Activated T-helper 2 cell treated with anti-CD3 and anti-CD28 coated beads, Interferon-gamma antibody, Interleukin-2, Interleukin-4, amounts not matched to agents 10 μg/mL and 5 μg/mL and 100 μg/mL, durations not matched to agents 14 hours and 24 hours and 36 hours (primary cell): ENCODE measurements around the gene GOSR2. TPM values are rescaled to one million over a fixed set of nuclear protein-coding genes. Genes with fewer than 3 reads are reported as not detected.
"Not testable (repeated sequence)": the region's sequence is repeated elsewhere in the genome, so short reads cannot be mapped to it uniquely, and the experiment has no call there.

Experiments used
- DNase-seq: peaks from one replicate; pipeline ENCODE4 v3.0.0; 2021; ENCODE audit warnings: low spot score
- H3K27ac Mint-ChIP-seq: one replicate; pipeline ENCODE4 v1.8.0; 2021; ENCODE audit warnings: mixed read lengths
- H3K27me3 Mint-ChIP-seq: one replicate; pipeline ENCODE4 v1.8.0; 2021; ENCODE audit warnings: low read depth, mixed read lengths
- H3K36me3 Mint-ChIP-seq: one replicate; pipeline ENCODE4 v1.8.0; 2021; ENCODE audit warnings: low read depth, mixed read lengths
- H3K4me1 Mint-ChIP-seq: one replicate; pipeline ENCODE4 v1.8.0; 2021; ENCODE audit warnings: low read depth, mixed read lengths
- H3K4me3 Mint-ChIP-seq: one replicate; pipeline ENCODE4 v1.8.0; 2021; ENCODE audit warnings: low read depth, mild to moderate bottlenecking, moderate library complexity, mixed read lengths
- H3K9me3 Mint-ChIP-seq: one replicate; pipeline ENCODE4 v1.8.0; 2021; ENCODE audit warnings: mixed read lengths
- intact Hi-C: fragments of 100-400 bp; cut with micrococcal nuclease; formaldehyde crosslinking; loops from one replicate; pipeline ENCODE4 v1.15.1; 2023
- total RNA-seq: library from RNA; stranded (reverse); gene quantifications from 2 replicates; pipeline ENCODE4 v1.2.3, GENCODE V29; 2022

GOSR2 gene
- total RNA-seq, 1 donor from 2014 or later = 53.9 TPM

DNA sequence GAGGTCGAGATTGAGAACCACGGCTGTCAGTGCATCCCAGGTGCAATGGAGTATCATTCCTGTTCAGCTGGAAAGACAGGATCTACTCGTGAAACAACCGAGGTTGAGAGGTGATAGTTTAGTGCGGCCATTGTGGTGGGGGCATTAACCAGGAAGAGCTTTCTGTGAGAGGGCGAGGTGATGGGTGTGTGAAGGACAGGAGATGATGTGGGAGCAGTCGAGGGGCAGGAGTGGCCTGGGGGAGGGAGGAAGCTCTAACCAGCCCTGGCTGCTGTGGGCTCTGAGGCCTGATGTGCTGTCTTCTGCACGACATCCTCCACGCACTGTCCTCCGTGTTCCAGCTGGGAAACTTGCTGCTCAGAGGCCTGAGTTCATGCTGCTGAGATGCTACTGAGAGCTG, 22.0 kb downstream of the GOSR2 start:
- H3K27ac Mint-ChIP-seq = no peak overlapping the region
- intact Hi-C loops = loop anchor here (5.0 kb wide), 1 partner anchor 103 kb away; no protein-coding TSS in a partner anchor

GRCh38 chr17:46947216-46947615, 24.3 kb downstream of the GOSR2 start:
- Mint-ChIP-seq H3K4me3 (no peak overlapping the region), H3K27me3 (no peaks in the 10 kb centered on the region), H3K9me3 (no peaks in the 10 kb centered on the region), H3K36me3 (no peaks in the 10 kb centered on the region), H3K27ac (no peak overlapping the region), H3K4me1 (peaks cover 8% of the 10 kb centered on the region)
- intact Hi-C loops = no loop called here
- DNase-seq = no peak

More for the DNA sequence above, 22.0 kb downstream of the GOSR2 start:
- H3K27me3 Mint-ChIP-seq = no peaks in the 10 kb centered on the region
- H3K4me3 Mint-ChIP-seq = no peak overlapping the region
- DNase-seq = no peak
- H3K9me3 Mint-ChIP-seq = no peaks in the 10 kb centered on the region
- peaks cover 12% of the 10 kb centered on the region for H3K36me3 Mint-ChIP-seq
- H3K4me1 Mint-ChIP-seq = peaks cover 8% of the 10 kb centered on the region

DNA sequence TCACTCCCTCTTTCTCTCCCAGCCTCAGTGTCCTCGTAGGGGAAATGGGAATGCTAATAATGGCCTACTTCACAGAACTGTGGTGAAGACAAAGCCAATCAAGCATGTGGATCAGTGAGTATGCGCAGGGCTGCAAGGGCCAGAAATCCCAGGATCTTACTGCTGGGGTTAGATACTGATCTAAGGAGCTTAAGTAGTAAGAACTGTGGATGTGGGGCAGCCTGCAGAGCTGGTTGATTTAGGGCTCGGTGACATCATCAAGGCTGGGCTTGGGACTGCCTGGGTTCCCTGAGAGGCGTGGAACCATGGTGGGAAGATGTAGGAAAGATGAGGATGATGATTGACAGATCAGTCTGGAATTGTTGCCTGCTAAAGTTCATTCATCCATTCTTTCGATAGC, 25.6 kb downstream of the GOSR2 start:
- Mint-ChIP-seq H3K4me1 (peaks cover under 1% of the 10 kb centered on the region), H3K36me3 (peaks cover 4% of the 10 kb centered on the region), H3K4me3 (no peak overlapping the region), H3K9me3 (no peaks in the 10 kb centered on the region), H3K27ac (no peak overlapping the region), H3K27me3 (no peaks in the 10 kb centered on the region)
- intact Hi-C loops = no loop called here
- no peak for DNase-seq

GRCh38 chr17:46949291-46950174, 26.6 kb downstream of the GOSR2 start:
- Mint-ChIP-seq H3K27me3 (no peaks in the 10 kb centered on the region), H3K36me3 (peaks cover 4% of the 10 kb centered on the region), H3K9me3 (no peaks in the 10 kb centered on the region), H3K4me1 (no peaks in the 10 kb centered on the region), H3K27ac (no peak overlapping the region), H3K4me3 (no peak overlapping the region)
- DNase-seq = no peak
- intact Hi-C loops = no loop called here

DNA sequence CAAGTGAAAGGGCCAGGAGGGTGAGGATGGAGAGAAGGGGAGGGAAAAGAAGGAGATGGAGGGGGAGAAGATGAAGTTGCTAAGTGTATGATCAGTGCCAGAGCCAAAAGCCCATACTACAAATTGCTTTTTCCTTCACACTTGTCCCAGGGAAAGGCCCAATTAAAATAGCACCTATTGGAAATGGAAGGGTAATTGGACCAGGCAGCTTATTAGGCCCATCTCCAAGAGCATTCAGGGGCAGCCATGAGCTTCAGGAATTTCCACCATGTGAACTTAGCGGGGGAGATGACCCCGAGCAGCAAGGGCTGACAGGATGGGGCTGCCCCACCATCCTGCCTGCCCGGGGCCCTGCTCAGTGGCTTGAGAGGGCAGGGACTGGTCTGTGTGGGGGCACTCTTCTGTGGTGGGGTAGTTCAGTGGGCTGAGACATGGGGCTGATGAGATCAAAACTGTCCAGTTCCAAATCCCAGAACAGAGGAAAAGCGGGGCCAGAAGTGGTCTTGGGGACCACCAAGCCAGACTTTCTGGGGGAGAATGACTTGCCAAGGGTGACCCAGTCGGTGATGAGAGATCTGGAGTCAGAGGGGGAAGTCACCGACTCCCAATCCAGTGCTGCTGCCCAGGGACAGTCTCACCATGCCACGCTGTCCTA, 27.5 kb downstream of the GOSR2 start:
- Mint-ChIP-seq H3K27ac (no peak overlapping the region), H3K4me3 (no peak overlapping the region), H3K27me3 (no peaks in the 10 kb centered on the region), H3K9me3 (no peaks in the 10 kb centered on the region), H3K4me1 (no peaks in the 10 kb centered on the region), H3K36me3 (peaks cover 4% of the 10 kb centered on the region)
- intact Hi-C loops = no loop called here
- DNase-seq = no peak

DNA sequence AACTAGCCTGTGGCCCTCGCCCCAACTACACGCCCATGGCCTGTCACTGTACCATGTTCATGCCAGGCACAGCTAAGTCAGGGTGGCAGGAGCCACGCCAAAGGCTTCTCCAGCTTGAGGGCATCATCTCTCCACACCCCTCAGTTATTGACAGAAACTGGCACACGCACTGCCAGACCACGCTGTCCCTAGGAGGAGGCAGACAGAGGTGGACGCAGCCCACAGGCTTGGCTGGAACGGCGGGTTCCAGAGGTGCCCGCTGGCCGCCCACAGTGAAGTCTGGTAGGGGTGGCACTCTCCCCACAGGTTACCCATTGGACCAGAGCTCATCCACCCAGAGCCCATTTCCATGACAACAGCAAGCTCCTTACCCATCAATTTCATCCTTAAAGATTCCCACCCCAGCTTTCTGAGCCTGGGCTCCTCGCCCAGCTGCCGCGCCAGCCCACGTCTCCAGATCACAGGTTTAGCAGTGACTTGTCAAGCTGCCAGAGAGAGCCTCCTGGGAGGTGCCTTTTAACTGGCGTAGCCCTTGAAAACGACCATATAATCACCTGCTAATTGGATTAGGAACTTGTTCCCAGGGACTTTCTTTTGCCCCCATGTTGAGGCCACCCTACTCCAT, 28.1 kb downstream of the GOSR2 start:
- no peak for DNase-seq

GRCh38 chr17:46951706-46952105, 28.7 kb downstream of the GOSR2 start:
- Mint-ChIP-seq H3K27me3 (no peaks in the 10 kb centered on the region), H3K4me3 (no peak overlapping the region), H3K36me3 (peaks cover 4% of the 10 kb centered on the region), H3K27ac (no peak overlapping the region), H3K9me3 (no peaks in the 10 kb centered on the region), H3K4me1 (no peaks in the 10 kb centered on the region)
- intact Hi-C loops = no loop called here
- no peak for DNase-seq

More for the DNA sequence above, 28.1 kb downstream of the GOSR2 start:
- Mint-ChIP-seq H3K4me3 (no peak overlapping the region), H3K9me3 (no peaks in the 10 kb centered on the region), H3K4me1 (no peaks in the 10 kb centered on the region), H3K36me3 (peaks cover 4% of the 10 kb centered on the region), H3K27me3 (no peaks in the 10 kb centered on the region), H3K27ac (no peak overlapping the region)
- intact Hi-C loops = no loop called here

- H3K27me3 Mint-ChIP-seq = no peaks in the 10 kb centered on the region
- DNase-seq = no peak
- no peak overlapping the region for H3K27ac Mint-ChIP-seq
- no peaks in the 10 kb centered on the region for H3K4me1 Mint-ChIP-seq
- no peaks in the 10 kb centered on the region for H3K9me3 Mint-ChIP-seq
- H3K4me3 Mint-ChIP-seq = no peak overlapping the region
- intact Hi-C loops = no loop called here
- peaks cover 4% of the 10 kb centered on the region for H3K36me3 Mint-ChIP-seq
These were observed 29.2 kb downstream of the GOSR2 start for GRCh38 chr17:46952115-46952514.

- intact Hi-C loops, H3K36me3 Mint-ChIP-seq, DNase-seq, H3K4me1 Mint-ChIP-seq, H3K27me3 Mint-ChIP-seq, H3K9me3 Mint-ChIP-seq, H3K27ac Mint-ChIP-seq, H3K4me3 Mint-ChIP-seq: not testable (repeated sequence)
These were observed 30.2 kb downstream of the GOSR2 start for GRCh38 chr17:46953191-46953590.

DNA sequence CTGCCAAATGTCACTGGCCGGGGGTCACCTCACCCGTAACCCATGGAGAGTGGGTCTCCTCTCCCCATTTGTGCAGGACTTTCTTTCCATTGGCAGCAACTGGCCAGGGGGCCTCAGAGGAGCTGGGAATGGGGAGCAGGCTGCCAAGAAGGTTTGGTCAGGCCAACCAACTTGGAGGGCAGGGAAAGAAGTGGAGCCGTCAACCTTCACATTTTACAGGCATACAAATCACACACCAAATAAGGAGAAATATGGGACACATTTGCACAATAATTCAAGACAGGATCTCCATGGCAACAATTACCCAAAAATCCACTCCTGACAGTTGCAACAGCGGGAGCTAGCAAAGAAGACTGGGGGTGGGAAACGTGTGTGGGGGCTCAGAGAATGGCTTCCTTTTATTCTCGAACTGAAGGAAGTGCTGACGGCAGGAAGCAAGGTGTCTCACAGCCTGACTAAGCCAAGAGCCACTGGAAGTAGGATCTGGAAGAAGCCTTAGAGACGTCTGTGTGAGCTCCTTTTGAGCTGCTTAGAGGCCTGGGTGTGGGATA, 35.2 kb downstream of the GOSR2 start:
- H3K27me3 Mint-ChIP-seq = no peaks in the 10 kb centered on the region
- intact Hi-C loops = no loop called here
- no peak for DNase-seq
- peaks cover 6% of the 10 kb centered on the region for H3K4me1 Mint-ChIP-seq
- no peaks in the 10 kb centered on the region for H3K9me3 Mint-ChIP-seq
- H3K36me3 Mint-ChIP-seq = no peaks in the 10 kb centered on the region
- H3K27ac Mint-ChIP-seq = no peak overlapping the region
- H3K4me3 Mint-ChIP-seq = no peak overlapping the region

DNA sequence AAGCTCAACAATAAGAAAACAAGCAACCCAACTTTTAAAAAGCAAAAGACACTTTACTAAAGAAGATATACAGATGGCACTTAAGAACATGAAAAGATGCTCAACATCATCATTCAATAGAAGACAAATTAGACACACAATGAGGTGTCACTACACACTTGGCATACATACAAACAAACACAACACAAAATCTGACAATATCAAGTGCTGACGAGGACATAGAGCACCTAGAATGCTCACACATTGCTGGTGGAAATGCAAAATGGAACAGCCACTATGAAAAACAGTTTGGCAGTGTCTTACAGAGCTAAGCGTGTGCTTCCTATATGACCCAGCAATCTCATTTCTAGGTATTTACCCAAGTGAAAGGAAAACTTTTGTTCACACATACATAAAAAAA, 37.2 kb downstream of the GOSR2 start:
- Mint-ChIP-seq H3K27me3 (no peaks in the 10 kb centered on the region), H3K9me3 (no peaks in the 10 kb centered on the region), H3K4me3 (no peak overlapping the region), H3K4me1 (peaks cover 6% of the 10 kb centered on the region), H3K36me3 (no peaks in the 10 kb centered on the region), H3K27ac (no peak overlapping the region)
- no peak for DNase-seq
- intact Hi-C loops = no loop called here

DNA sequence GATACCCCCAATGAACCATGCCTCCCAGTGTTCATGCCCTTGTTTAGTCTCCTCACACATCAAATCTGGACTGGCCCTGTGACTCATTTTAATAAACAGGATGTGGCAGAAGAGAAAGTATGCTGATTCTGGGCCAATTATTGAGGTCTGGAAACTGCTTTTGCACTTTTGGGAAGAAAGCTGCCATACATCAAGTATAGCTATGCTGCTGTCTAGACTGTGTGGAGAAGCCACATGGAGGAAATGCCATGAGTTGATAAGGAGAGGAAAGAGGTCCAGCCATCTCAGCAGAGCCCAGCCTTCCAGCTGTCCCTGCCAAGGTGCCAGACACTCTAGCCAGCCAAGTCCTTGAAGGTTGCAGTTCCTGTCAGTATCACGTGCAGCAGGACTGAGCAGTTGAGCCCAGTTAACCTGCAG, 39.4 kb downstream of the GOSR2 start:
- Mint-ChIP-seq H3K4me1 (peaks cover 6% of the 10 kb centered on the region), H3K27me3 (no peaks in the 10 kb centered on the region), H3K36me3 (no peaks in the 10 kb centered on the region), H3K27ac (no peak overlapping the region), H3K9me3 (no peaks in the 10 kb centered on the region), H3K4me3 (no peak overlapping the region)
- no peak for DNase-seq
- intact Hi-C loops = no loop called here

DNA sequence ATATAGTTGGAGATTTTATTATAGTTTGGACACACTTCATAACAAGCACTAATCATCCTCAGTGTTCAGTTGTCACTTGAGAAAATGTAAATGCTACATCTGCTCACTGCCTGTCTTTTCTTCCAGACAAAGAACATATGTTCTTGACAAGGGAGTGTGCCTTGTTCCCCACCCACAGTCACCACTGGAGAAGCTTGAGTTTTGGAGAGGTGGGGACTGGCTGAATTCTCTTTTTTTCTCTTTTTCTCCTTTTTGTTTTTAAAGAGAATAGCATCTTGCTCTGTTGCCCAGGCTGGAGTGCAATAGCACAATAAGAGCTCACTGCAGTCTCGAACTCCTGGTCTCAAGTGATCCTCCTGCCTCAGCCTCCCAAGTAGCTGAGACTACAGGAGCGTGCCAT, 40.6 kb downstream of the GOSR2 start:
- Mint-ChIP-seq H3K9me3 (no peaks in the 10 kb centered on the region), H3K4me3 (no peak overlapping the region), H3K36me3 (no peaks in the 10 kb centered on the region), H3K27me3 (no peaks in the 10 kb centered on the region), H3K4me1 (peaks cover 6% of the 10 kb centered on the region), H3K27ac (no peak overlapping the region)
- no peak for DNase-seq
- intact Hi-C loops = no loop called here
